Activated T-cell treated with anti-CD3 and anti-CD28 coated beads, Interleukin-2, amount 50 U/mL, for 72 hours (primary cell): ENCODE results near the gene RBMS1. TPM values are rescaled to one million over a fixed set of nuclear protein-coding genes. Genes with fewer than 3 reads are reported as not detected.
A peak's percentile ranks its signal among the peaks of the same experiment; 100 is the strongest.

Experiments
- ATAC-seq, 2 donors: fragments of 150-1000 bp; cut with Tn5 transposase; replicated peaks in 1 of 2; 2 replicates each; pipeline ENCODE4 v1.10.0; 2021; ENCODE audit warnings: moderate library complexity in 2 of 2, mild to moderate bottlenecking in 1 of 2
- DNase-seq, 2 donors: peaks; one replicate each; pipeline ENCODE4 v3.0.0; 2021 to 2022; ENCODE audit warnings: mixed read lengths in 1 of 2
- H3K27ac Mint-ChIP-seq: one replicate; pipeline ENCODE4 v1.8.0; 2022; ENCODE audit warnings: mild to moderate bottlenecking, moderate library complexity, mixed read lengths
- H3K27me3 Mint-ChIP-seq: one replicate; pipeline ENCODE4 v1.8.0; 2022; ENCODE audit warnings: low read depth, mixed read lengths
- H3K36me3 Mint-ChIP-seq, 2 donors: one replicate each; pipeline ENCODE4 v1.8.0; 2022; ENCODE audit warnings: mixed read lengths in 2 of 2, mild to moderate bottlenecking in 1 of 2; ENCODE audit not compliant: insufficient read depth in 2 of 2
- H3K4me1 Mint-ChIP-seq: one replicate; pipeline ENCODE4 v1.8.0; 2022; ENCODE audit warnings: low read depth, mixed read lengths
- H3K4me3 Mint-ChIP-seq, 2 donors: one replicate each; pipeline ENCODE4 v1.8.0; 2022; ENCODE audit warnings: mild to moderate bottlenecking in 2 of 2, mixed read lengths in 2 of 2, moderate library complexity in 2 of 2
- H3K9me3 Mint-ChIP-seq, 2 donors: one replicate each; pipeline ENCODE4 v1.8.0; 2022; ENCODE audit warnings: mixed read lengths in 2 of 2
- total RNA-seq, 2 donors: library from RNA; stranded (reverse); gene quantifications; one replicate each; pipeline ENCODE4 v1.2.3, GENCODE V29; 2022

RBMS1 gene
- total RNA-seq, 2 donors from 2014 or later, result 48.4 to 55.1 TPM

DNA sequence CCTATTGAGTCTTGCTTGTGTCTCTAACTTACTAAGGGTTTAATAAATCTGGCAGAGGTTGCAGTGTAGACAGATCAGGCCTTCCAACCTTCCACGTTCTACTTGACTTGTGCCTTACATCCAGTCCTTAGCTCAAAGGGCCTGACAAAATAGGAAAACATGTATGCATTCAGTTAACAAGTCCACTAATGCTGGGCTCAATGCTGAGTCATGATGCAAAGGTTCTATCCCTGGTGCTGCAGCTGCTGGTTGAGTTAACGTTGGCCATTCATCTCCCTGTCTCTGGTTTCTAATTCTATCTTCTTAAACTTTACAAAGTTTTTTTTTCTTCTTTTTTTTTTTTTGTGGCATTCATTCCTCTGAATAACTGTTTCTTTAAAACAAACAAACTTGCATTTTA, 247.3 kb downstream of the RBMS1 start:
- no peak overlapping the region for H3K4me3 Mint-ChIP-seq
- no peaks in the 10 kb centered on the region for H3K4me1 Mint-ChIP-seq
- ATAC-seq (no peak), DNase-seq (no peak)
- H3K27me3 Mint-ChIP-seq, result no peaks in the 10 kb centered on the region
- H3K9me3 Mint-ChIP-seq, result no peaks in the 10 kb centered on the region
- H3K36me3 Mint-ChIP-seq, result no peaks in the 10 kb centered on the region
- no peak overlapping the region for H3K27ac Mint-ChIP-seq

DNA sequence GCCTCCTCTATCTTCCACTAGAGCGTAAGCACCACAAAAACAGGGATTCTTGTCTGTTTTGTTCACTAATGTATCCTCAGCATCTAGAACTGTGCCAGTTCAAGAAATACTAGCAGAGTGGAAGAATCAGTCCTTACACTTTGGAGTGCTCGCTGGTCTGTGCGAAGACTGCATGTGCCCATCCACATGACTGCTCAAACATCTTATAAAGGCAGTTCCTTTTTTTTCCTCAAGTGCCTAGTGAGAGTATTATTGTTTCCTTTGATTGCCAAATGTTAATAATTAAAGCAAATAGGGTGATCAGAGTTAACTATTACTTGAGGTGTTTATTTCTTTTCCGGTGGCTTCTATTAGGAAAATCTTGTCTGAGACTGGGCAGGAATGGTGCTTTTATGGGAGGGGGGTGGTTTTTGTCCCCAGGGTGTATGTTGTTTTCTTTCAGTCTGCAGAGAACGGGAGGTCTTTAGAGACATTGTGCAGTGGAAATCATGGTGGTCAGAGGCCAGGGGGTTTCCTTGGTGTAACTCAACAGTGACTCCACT, 247.9 kb downstream of the RBMS1 start:
- peak overlapping the region; percentile 17 for H3K27ac Mint-ChIP-seq

GRCh38 chr2:160242893-160243564, 250.6 kb downstream of the RBMS1 start:
- H3K4me3 Mint-ChIP-seq, result no peak overlapping the region
- ATAC-seq, result no peak
- H3K36me3 Mint-ChIP-seq, result no peaks in the 10 kb centered on the region

More for the DNA sequence above, 247.9 kb downstream of the RBMS1 start:
- Mint-ChIP-seq H3K4me3 (no peak overlapping the region), H3K36me3 (no peaks in the 10 kb centered on the region), H3K4me1 (no peaks in the 10 kb centered on the region), H3K9me3 (no peaks in the 10 kb centered on the region), H3K27me3 (no peaks in the 10 kb centered on the region)
- DNase-seq (no peak), ATAC-seq (no peak)

GRCh38 chr2:160241251-160242137, 252.1 kb downstream of the RBMS1 start:
- no peak for ATAC-seq
- H3K4me1 Mint-ChIP-seq, result no peaks in the 10 kb centered on the region
- no peak overlapping the region for H3K4me3 Mint-ChIP-seq
- no peaks in the 10 kb centered on the region for H3K27me3 Mint-ChIP-seq
- no peaks in the 10 kb centered on the region for H3K9me3 Mint-ChIP-seq
- H3K27ac Mint-ChIP-seq, result no peak overlapping the region
- no peak for DNase-seq
- H3K36me3 Mint-ChIP-seq, result no peaks in the 10 kb centered on the region

More at GRCh38 chr2:160242893-160243564, 250.6 kb downstream of the RBMS1 start:
- H3K27me3 Mint-ChIP-seq, result no peaks in the 10 kb centered on the region
- no peaks in the 10 kb centered on the region for H3K9me3 Mint-ChIP-seq
- no peak for DNase-seq
- H3K4me1 Mint-ChIP-seq, result no peaks in the 10 kb centered on the region
- no peak overlapping the region for H3K27ac Mint-ChIP-seq

- DNase-seq, result no peak
- Mint-ChIP-seq H3K27me3 (no peaks in the 10 kb centered on the region), H3K4me3 (no peak overlapping the region), H3K36me3 (no peaks in the 10 kb centered on the region), H3K9me3 (no peaks in the 10 kb centered on the region), H3K4me1 (no peaks in the 10 kb centered on the region), H3K27ac (no peak overlapping the region)
- no peak for ATAC-seq
Measured at GRCh38 chr2:160239436-160239835, 254.2 kb downstream of the RBMS1 start.

GRCh38 chr2:160238392-160238791, 255.2 kb downstream of the RBMS1 start:
- no peak for DNase-seq
- Mint-ChIP-seq H3K27me3 (peaks cover 9% of the 10 kb centered on the region), H3K36me3 (no peaks in the 10 kb centered on the region), H3K4me1 (no peaks in the 10 kb centered on the region), H3K9me3 (no peaks in the 10 kb centered on the region), H3K27ac (no peak overlapping the region), H3K4me3 (no peak overlapping the region)
- ATAC-seq, result no peak

- peak overlapping the region; percentile 24 for H3K27ac Mint-ChIP-seq
Measured at GRCh38 chr2:160232905-160233475, 260.6 kb downstream of the RBMS1 start.

DNA sequence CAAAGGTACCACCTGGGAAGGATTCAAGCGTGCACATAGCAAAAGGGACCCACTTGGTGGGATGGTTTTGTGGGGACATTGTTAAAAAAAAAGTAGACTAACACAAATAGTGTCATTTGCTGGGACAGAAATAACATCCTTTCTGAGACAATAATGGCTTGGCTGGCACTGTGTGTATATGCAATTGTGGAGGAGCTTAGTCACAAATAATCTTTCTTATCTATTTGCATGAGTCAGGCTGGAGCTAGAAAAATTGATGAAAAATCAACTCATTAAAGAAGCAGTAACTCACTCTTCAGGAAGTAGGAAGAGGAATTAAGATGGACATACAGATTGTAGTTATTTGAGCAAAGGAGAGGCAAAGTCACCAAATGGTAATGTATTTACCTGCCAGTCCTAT, 264.0 kb downstream of the RBMS1 start:
- H3K27ac Mint-ChIP-seq, result no peak overlapping the region
- H3K27me3 Mint-ChIP-seq, result peaks cover 43% of the 10 kb centered on the region
- no peaks in the 10 kb centered on the region for H3K36me3 Mint-ChIP-seq
- no peaks in the 10 kb centered on the region for H3K9me3 Mint-ChIP-seq
- DNase-seq (no peak), ATAC-seq (no peak)
- peaks cover 32% of the 10 kb centered on the region for H3K4me1 Mint-ChIP-seq
- no peak overlapping the region for H3K4me3 Mint-ChIP-seq

More at GRCh38 chr2:160232905-160233475, 260.6 kb downstream of the RBMS1 start:
- DNase-seq (no peak), ATAC-seq (no peak)
- Mint-ChIP-seq H3K27me3 (peaks cover 15% of the 10 kb centered on the region), H3K9me3 (no peaks in the 10 kb centered on the region), H3K4me3 (no peak overlapping the region), H3K4me1 (peaks cover 9% of the 10 kb centered on the region), H3K36me3 (no peaks in the 10 kb centered on the region)

GRCh38 chr2:160228141-160228917, 265.3 kb downstream of the RBMS1 start:
- no peak overlapping the region for H3K27ac Mint-ChIP-seq
- H3K4me1 Mint-ChIP-seq, result peaks cover 45% of the 10 kb centered on the region
- no peak for ATAC-seq

GRCh38 chr2:160227293-160227915, 266.2 kb downstream of the RBMS1 start:
- Mint-ChIP-seq H3K27me3 (peaks cover 34% of the 10 kb centered on the region), H3K9me3 (no peaks in the 10 kb centered on the region), H3K4me1 (peaks cover 45% of the 10 kb centered on the region), H3K4me3 (no peak overlapping the region), H3K27ac (no peak overlapping the region), H3K36me3 (no peaks in the 10 kb centered on the region)
- ATAC-seq, result no peak
- DNase-seq, result no peak

More at GRCh38 chr2:160228141-160228917, 265.3 kb downstream of the RBMS1 start:
- Mint-ChIP-seq H3K36me3 (no peaks in the 10 kb centered on the region), H3K4me3 (no peak overlapping the region), H3K9me3 (no peaks in the 10 kb centered on the region), H3K27me3 (peaks cover 34% of the 10 kb centered on the region)
- DNase-seq, result no peak

- Mint-ChIP-seq H3K36me3 (no peaks in the 10 kb centered on the region), H3K9me3 (no peaks in the 10 kb centered on the region), H3K4me3 (no peak overlapping the region), H3K27ac (no peak overlapping the region), H3K4me1 (peaks cover 53% of the 10 kb centered on the region), H3K27me3 (peaks cover 34% of the 10 kb centered on the region)
- ATAC-seq (no peak), DNase-seq (no peak)
Measured at GRCh38 chr2:160226367-160226766, 267.2 kb downstream of the RBMS1 start.

- no peak overlapping the region for H3K4me3 Mint-ChIP-seq
- peaks cover 34% of the 10 kb centered on the region for H3K27me3 Mint-ChIP-seq
- ATAC-seq (no peak), DNase-seq (no peak)
- no peaks in the 10 kb centered on the region for H3K9me3 Mint-ChIP-seq
- H3K27ac Mint-ChIP-seq, result no peak overlapping the region
- H3K4me1 Mint-ChIP-seq, result peaks cover 60% of the 10 kb centered on the region
- H3K36me3 Mint-ChIP-seq, result no peaks in the 10 kb centered on the region
Measured at GRCh38 chr2:160225722-160226121, 267.9 kb downstream of the RBMS1 start.
